Measurements from ENCODE around the gene ZFYVE28. TPM values are rescaled to one million over a fixed set of nuclear protein-coding genes. Genes with fewer than 3 reads are reported as not detected.

The ZFYVE28 gene
- total RNA-seq, 1 experiment from 2014 or later = 0.82 TPM

GRCh38 chr4:2461246-2461960 is 43.0 kb upstream of the ZFYVE28 start:
- POLR2A ChIA-PET = interaction anchor here (0.6 to 1.2 kb wide), 3 partner anchors 75 to 199 kb away, joined by 3 to 4 read pairs (median 4); partner anchors contain the start of gene FAM193A
- DNase-seq = no peak
- H3K36me3 Mint-ChIP-seq (ENCODE audit: insufficient read depth, unreplicated experiment) = peaks cover 5% of the 10 kb centered on the region
- H3K4me1 Mint-ChIP-seq (ENCODE audit: low read depth, unreplicated experiment) = peaks cover 8% of the 10 kb centered on the region
- BruUV-seq (replicated peaks) = no TSS peak
- intact Hi-C loops (cut with micrococcal nuclease; ENCODE audit: unreplicated experiment) = loop anchor here (5.0 kb wide), 2 partner anchors 44 to 219 kb away; partner anchors contain the start of genes CFAP99, HAUS3, POLN and ZFYVE28
- Histone ChIP-seq H3K36me3 (ENCODE audit: control insufficient read depth, insufficient read depth, low read length) (no peaks in the 10 kb centered on the region), H3K27me3 (replicated peaks; ENCODE audit: control insufficient read depth, insufficient read depth, low read length) (no peaks in the 10 kb centered on the region), H3K4me3 (ENCODE audit: low read depth, low read length) (no peak overlapping the region), H3K4me1 (peaks cover 3% of the 10 kb centered on the region; the same call in 1 of the 2 replicates), H3K9me3 (no peaks in the 10 kb centered on the region)
- no peaks in the 10 kb centered on the region for H3K9me3 Mint-ChIP-seq (ENCODE audit: unreplicated experiment)
- H3K27ac Mint-ChIP-seq (ENCODE audit: unreplicated experiment) = peak overlapping the region; percentile 39
- TF ChIP-seq CTCF (IDR thresholded peaks at IDR 0.05; ENCODE audit: insufficient read depth in 1 of 2, low read depth in 1 of 2, low read length in 1 of 2, severe bottlenecking in 1 of 2, unreplicated experiment in 1 of 2) = no peak
- H3K4me3 Mint-ChIP-seq (ENCODE audit: unreplicated experiment) = peak overlapping the region; percentile 70
- CTCF ChIA-PET = interaction anchor here (1.5 kb wide), 1 partner anchor 241 kb away, joined by 14 read pairs; no protein-coding TSS in a partner anchor
- no peaks in the 10 kb centered on the region for H3K27me3 Mint-ChIP-seq (ENCODE audit: insufficient read depth, unreplicated experiment)

- Mint-ChIP-seq H3K4me3 (ENCODE audit: unreplicated experiment) (no peak overlapping the region), H3K4me1 (ENCODE audit: low read depth, unreplicated experiment) (peaks cover 8% of the 10 kb centered on the region), H3K9me3 (ENCODE audit: unreplicated experiment) (no peaks in the 10 kb centered on the region), H3K36me3 (ENCODE audit: insufficient read depth, unreplicated experiment) (peaks cover 5% of the 10 kb centered on the region), H3K27ac (ENCODE audit: unreplicated experiment) (no peak overlapping the region), H3K27me3 (ENCODE audit: insufficient read depth, unreplicated experiment) (no peaks in the 10 kb centered on the region)
- H3K27me3 ChIP-seq (replicated peaks; ENCODE audit: control insufficient read depth, insufficient read depth, low read length) = no peaks in the 10 kb centered on the region
- no peak overlapping the region for H3K4me3 ChIP-seq (ENCODE audit: low read depth, low read length)
- POLR2A ChIA-PET = no interaction called here
- no TSS peak for BruUV-seq (replicated peaks)
- DNase-seq = no peak
- no peaks in the 10 kb centered on the region for H3K36me3 ChIP-seq (ENCODE audit: control insufficient read depth, insufficient read depth, low read length)
- H3K4me1 ChIP-seq = peaks cover 3% of the 10 kb centered on the region; the same call in 1 of the 2 replicates
- intact Hi-C loops (cut with micrococcal nuclease; ENCODE audit: unreplicated experiment) = loop anchor here (5.0 kb wide), 2 partner anchors 42 to 217 kb away; partner anchors contain the start of genes CFAP99, HAUS3, POLN and ZFYVE28
- TF ChIP-seq CTCF (IDR thresholded peaks at IDR 0.05; ENCODE audit: insufficient read depth in 1 of 2, low read depth in 1 of 2, low read length in 1 of 2, severe bottlenecking in 1 of 2, unreplicated experiment in 1 of 2) = no peak
- CTCF ChIA-PET = no interaction called here
- no peaks in the 10 kb centered on the region for H3K9me3 ChIP-seq
Measured at GRCh38 chr4:2459589-2460349, 41.3 kb upstream of the ZFYVE28 start.

Measured in Caco-2 (cell line).